ENCODE data around the gene PTGR1. TPM values are rescaled to one million over a fixed set of nuclear protein-coding genes. Genes with fewer than 3 reads are reported as not detected.

The PTGR1 gene
- total and polyA plus RNA-seq, 2 experiments from 2014 or later = 65.2 to 99.5 TPM

DNA sequence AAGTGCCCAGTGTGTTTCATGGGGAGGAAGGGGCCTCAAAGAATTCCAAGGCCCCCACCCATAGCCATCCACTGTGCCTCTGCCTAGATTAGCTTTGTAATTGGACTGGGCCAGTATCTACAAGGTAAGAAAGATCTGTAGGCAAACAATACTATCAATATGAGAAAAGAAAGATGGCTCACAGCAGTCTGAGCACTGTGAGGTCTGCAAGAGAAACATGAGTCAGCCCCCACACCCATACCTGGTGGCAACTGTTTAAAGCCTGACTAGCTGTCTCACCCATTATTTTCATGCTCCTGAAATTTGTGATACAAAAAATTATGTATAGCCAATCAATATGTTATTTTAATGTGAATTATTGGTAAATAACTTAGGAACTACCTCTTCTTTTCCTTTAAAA, 84.5 kb downstream of the PTGR1 start:
- Histone ChIP-seq H3K9ac (no peak overlapping the region), H4K20me1 (ENCODE audit: insufficient read depth) (no peaks in the 10 kb centered on the region), H2AFZ (no peak overlapping the region), H3K4me3 (no peak overlapping the region), H3K27me3 (replicated peaks; ENCODE audit: insufficient read depth) (no peaks in the 10 kb centered on the region), H3K36me3 (ENCODE audit: low read depth) (no peaks in the 10 kb centered on the region), H3F3A (ENCODE audit: insufficient read depth) (no peaks in the 10 kb centered on the region), H3K4me2 (ENCODE audit: unreplicated experiment) (no peak overlapping the region), H3K27ac (no peak overlapping the region), H3K9me2 (ENCODE audit: insufficient read depth) (no peaks in the 10 kb centered on the region), H3K4me1 (ENCODE audit: insufficient read depth) (no peaks in the 10 kb centered on the region), H3K9me3 (ENCODE audit: low read depth) (no peaks in the 10 kb centered on the region), H3K79me2 (ENCODE audit: insufficient read depth) (no peaks in the 10 kb centered on the region)
- in situ Hi-C loops (cut with MboI) = no loop called here
- DNase-seq = no peak
- no peak for TF ChIP-seq EZH2 (IDR thresholded peaks at IDR 0.05; ENCODE audit: insufficient read depth, poor library complexity, severe bottlenecking)
- no peak for TF ChIP-seq EZH2phosphoT487 (IDR thresholded peaks at IDR 0.05; ENCODE audit: insufficient read depth, low read depth)

Other genes with a start within 250 kb of the PTGR1 start
- 51.1 and 65.3 TPM in 2 replicates for gene ECPAS, start 115.3 kb downstream of the PTGR1 start, total RNA-seq (2014; rRNA removed; shearing (Covaris generic))
- 32.0 and 32.9 TPM in 2 replicates for gene ECPAS, start 115.3 kb downstream of the PTGR1 start, polyA plus RNA-seq (2016; fragmentation: Nextera tagmentation; extraction: Ambion mirVana)
- 0.25 and 0.32 TPM in 2 replicates for gene ZNF483, start 74.5 kb downstream of the PTGR1 start, total RNA-seq (2014; rRNA removed; shearing (Covaris generic))
- 0.18 and 0.49 TPM in 2 replicates for gene ZNF483, start 74.5 kb downstream of the PTGR1 start, polyA plus RNA-seq (2016; fragmentation: Nextera tagmentation; extraction: Ambion mirVana)
- 14.4 and 15.0 TPM in 2 replicates for gene DNAJC25, start 31.7 kb upstream of the PTGR1 start, total RNA-seq (2014; rRNA removed; shearing (Covaris generic))
- 10.2 and 11.2 TPM in 2 replicates for gene DNAJC25, start 31.7 kb upstream of the PTGR1 start, polyA plus RNA-seq (2016; fragmentation: Nextera tagmentation; extraction: Ambion mirVana)
- 110 and 116 TPM in 2 replicates for gene GNG10, start 62.0 kb upstream of the PTGR1 start, total RNA-seq (2014; rRNA removed; shearing (Covaris generic))
- 121 and 122 TPM in 2 replicates for gene GNG10, start 62.0 kb upstream of the PTGR1 start, polyA plus RNA-seq (2016; fragmentation: Nextera tagmentation; extraction: Ambion mirVana)
- not detected in 2 replicates for gene SHOC1, start 195.3 kb upstream of the PTGR1 start, total RNA-seq (2014; rRNA removed; shearing (Covaris generic))
- gene SHOC1, start 195.3 kb upstream of the PTGR1 start, polyA plus RNA-seq (2016; fragmentation: Nextera tagmentation; extraction: Ambion mirVana) = 0.09 and 0.11 TPM in 2 replicates